Measurements from ENCODE around the gene OGN. TPM values are rescaled to one million over a fixed set of nuclear protein-coding genes. Genes with fewer than 3 reads are reported as not detected.

OGN gene
- total and polyA plus RNA-seq, 8 donors = 0.28 to 5.8 (median 1.3) TPM

DNA sequence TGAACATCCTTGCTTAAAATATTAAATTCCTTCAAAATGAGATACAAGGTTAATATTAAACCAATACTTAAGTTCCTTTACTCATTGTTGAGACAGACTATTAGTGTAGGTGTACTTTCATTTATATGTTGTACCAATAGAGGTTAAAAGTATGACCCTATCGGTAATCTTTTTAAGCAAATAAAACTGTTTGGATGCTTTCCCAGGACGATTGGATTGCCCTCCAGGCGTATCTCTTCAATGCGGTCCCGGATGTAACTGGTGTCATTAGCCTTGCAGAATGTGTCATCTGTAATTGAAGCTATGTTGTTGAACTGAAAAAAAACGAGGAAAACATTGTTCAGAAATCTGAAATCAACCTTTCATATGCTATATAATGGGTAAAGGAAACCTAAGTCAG is 18.9 kb downstream of the OGN start:
- H3K27ac ChIP-seq = no peak overlapping the region
- intact Hi-C loops (cut with DNase I) = no loop called here
- no peaks in the 10 kb centered on the region for H3K9me3 ChIP-seq
- TF ChIP-seq, protein P1, sequence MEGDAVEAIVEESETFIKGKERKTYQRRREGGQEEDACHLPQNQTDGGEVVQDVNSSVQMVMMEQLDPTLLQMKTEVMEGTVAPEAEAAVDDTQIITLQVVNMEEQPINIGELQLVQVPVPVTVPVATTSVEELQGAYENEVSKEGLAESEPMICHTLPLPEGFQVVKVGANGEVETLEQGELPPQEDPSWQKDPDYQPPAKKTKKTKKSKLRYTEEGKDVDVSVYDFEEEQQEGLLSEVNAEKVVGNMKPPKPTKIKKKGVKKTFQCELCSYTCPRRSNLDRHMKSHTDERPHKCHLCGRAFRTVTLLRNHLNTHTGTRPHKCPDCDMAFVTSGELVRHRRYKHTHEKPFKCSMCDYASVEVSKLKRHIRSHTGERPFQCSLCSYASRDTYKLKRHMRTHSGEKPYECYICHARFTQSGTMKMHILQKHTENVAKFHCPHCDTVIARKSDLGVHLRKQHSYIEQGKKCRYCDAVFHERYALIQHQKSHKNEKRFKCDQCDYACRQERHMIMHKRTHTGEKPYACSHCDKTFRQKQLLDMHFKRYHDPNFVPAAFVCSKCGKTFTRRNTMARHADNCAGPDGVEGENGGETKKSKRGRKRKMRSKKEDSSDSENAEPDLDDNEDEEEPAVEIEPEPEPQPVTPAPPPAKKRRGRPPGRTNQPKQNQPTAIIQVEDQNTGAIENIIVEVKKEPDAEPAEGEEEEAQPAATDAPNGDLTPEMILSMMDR (IDR thresholded peaks at IDR 0.05) = no peak
- WGBS, 2 donors = 26 to 28% methylated on average over 6 of the region's 6 CpGs
- H3K4me1 ChIP-seq = no peaks in the 10 kb centered on the region
- no peak overlapping the region for H3K4me3 ChIP-seq
- FAIRE-seq (no peak), ATAC-seq (no peak), DNase-seq (no peak)
- H3K36me3 ChIP-seq = no peaks in the 10 kb centered on the region
- H3K27me3 ChIP-seq = no peaks in the 10 kb centered on the region

DNA sequence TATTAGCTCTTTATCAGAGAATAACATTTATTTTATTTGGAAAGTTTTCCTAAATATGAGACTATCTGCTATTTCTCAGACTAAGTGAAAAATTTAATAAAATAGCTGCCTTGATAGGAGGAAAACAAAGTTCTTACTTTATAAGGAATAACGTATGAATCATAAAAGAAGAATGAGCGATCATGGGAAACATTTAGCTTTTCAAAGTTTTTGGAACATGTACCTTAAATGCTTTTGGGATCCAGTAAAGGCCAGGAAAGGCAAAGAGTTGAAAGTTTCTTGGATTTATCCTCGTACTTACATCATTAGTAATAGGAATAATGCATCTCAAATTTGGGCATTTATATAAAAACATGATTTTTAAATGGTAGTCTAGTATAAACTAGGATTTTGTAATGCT is 19.4 kb downstream of the OGN start:
- no peaks in the 10 kb centered on the region for H3K27me3 ChIP-seq
- no peaks in the 10 kb centered on the region for H3K36me3 ChIP-seq
- H3K4me3 ChIP-seq = no peak overlapping the region
- intact Hi-C loops (cut with DNase I) = no loop called here
- no peaks in the 10 kb centered on the region for H3K4me1 ChIP-seq
- no peak for ATAC-seq
- no peak overlapping the region for H3K27ac ChIP-seq
- 89 to 91% methylated on average over 3 of the region's 3 CpGs for WGBS, 2 donors
- DNase-seq = no peak
- TF ChIP-seq, protein P1 (IDR thresholded peaks at IDR 0.05) = no peak
- no peaks in the 10 kb centered on the region for H3K9me3 ChIP-seq
- FAIRE-seq = no peak

DNA sequence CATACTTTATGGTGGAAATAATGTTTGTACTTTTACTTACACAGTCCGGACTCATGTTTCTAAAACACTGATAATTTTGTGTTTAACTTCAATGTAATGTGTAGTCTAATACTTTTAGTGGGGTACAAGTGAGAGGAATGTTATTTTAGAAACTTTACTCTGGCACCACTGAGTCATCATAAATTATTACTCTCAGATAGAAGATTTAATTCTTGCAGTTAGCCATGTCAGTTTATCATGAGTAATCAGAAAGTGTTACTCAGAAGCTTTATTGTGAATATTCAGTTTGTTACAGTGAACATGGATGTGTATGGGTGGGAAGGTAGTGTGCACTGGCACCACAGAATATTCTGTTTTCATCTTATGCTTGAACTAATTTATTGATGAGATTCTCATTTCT is 20.0 kb downstream of the OGN start:
- DNase-seq (no peak), FAIRE-seq (no peak), ATAC-seq (no peak)
- H3K9me3 ChIP-seq = no peaks in the 10 kb centered on the region
- no peak overlapping the region for H3K27ac ChIP-seq
- TF ChIP-seq, protein P1 (IDR thresholded peaks at IDR 0.05) = no peak
- intact Hi-C loops (cut with DNase I) = no loop called here
- 93 to 100% methylated on average over 1 of the region's 1 CpG for WGBS, 2 donors
- no peak overlapping the region for H3K4me3 ChIP-seq
- no peaks in the 10 kb centered on the region for H3K4me1 ChIP-seq
- H3K36me3 ChIP-seq = no peaks in the 10 kb centered on the region
- H3K27me3 ChIP-seq = no peaks in the 10 kb centered on the region

DNA sequence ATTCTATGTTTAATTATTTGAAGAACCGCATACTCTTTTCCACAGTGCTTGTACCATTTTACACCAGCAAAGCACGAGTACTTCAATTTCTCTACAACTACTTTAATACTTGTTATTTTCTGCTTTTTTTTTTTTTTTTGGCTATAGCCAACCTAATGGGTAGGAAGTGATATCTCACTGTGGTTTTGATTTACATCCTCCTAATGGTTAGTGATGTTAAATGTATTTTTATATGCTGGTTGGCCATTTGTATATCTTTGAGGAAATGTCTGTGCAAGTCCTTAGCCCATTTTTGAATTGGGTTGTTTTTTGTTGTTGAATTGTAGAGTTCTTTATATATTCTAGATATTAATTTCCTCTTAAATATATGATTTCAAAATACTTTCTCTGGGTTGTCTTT is 22.6 kb downstream of the OGN start:
- 92 to 95% methylated on average over 2 of the region's 2 CpGs for WGBS, 2 donors
- ATAC-seq = no peak

DNA sequence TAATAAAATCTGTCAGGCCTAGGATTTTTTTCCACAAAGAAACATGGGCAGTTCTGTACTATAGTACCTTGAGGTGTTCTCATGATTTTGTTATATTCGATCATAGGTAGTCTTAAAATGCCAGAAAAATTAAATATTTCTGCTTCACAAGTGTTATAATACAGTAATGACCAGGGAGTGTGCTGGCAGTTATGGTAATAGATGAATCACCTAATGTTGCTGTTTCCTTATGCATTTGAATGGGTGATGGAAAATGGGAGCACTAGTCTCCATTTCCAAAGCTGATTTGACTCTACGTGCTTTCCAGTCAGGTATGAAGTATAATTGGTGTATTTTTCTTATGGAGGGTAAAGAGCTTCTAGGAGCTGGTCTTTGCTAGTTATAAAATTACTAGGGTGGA is 23.8 kb downstream of the OGN start:
- no peaks in the 10 kb centered on the region for H3K27me3 ChIP-seq
- DNase-seq = no peak
- ATAC-seq = no peak
- TF ChIP-seq, protein P1 (IDR thresholded peaks at IDR 0.05) = no peak
- H3K9me3 ChIP-seq = no peaks in the 10 kb centered on the region
- no peaks in the 10 kb centered on the region for H3K36me3 ChIP-seq
- no peak for FAIRE-seq
- intact Hi-C loops (cut with DNase I) = no loop called here
- no peak overlapping the region for H3K27ac ChIP-seq
- no peak overlapping the region for H3K4me3 ChIP-seq
- H3K4me1 ChIP-seq = no peaks in the 10 kb centered on the region
- 92 to 96% methylated on average over 2 of the region's 2 CpGs for WGBS, 2 donors

More for the DNA sequence above, 22.6 kb downstream of the OGN start:
- no peaks in the 10 kb centered on the region for H3K4me1 ChIP-seq
- DNase-seq = no peak
- TF ChIP-seq, protein P1 (IDR thresholded peaks at IDR 0.05) = no peak
- no peak overlapping the region for H3K4me3 ChIP-seq
- no peaks in the 10 kb centered on the region for H3K9me3 ChIP-seq
- intact Hi-C loops (cut with DNase I) = no loop called here
- no peak for FAIRE-seq
- H3K36me3 ChIP-seq = no peaks in the 10 kb centered on the region
- no peaks in the 10 kb centered on the region for H3K27me3 ChIP-seq
- no peak overlapping the region for H3K27ac ChIP-seq

Data from pancreas (tissue), 10 donors.